ENCODE results near the gene VARS1. TPM values are rescaled to one million over a fixed set of nuclear protein-coding genes. Genes with fewer than 3 reads are reported as not detected.

VARS1 gene
- total and polyA plus RNA-seq, 2 donors (not counting 1 experiment from before 2014, with no cell fraction given) = 16.0 to 53.5 TPM

DNA sequence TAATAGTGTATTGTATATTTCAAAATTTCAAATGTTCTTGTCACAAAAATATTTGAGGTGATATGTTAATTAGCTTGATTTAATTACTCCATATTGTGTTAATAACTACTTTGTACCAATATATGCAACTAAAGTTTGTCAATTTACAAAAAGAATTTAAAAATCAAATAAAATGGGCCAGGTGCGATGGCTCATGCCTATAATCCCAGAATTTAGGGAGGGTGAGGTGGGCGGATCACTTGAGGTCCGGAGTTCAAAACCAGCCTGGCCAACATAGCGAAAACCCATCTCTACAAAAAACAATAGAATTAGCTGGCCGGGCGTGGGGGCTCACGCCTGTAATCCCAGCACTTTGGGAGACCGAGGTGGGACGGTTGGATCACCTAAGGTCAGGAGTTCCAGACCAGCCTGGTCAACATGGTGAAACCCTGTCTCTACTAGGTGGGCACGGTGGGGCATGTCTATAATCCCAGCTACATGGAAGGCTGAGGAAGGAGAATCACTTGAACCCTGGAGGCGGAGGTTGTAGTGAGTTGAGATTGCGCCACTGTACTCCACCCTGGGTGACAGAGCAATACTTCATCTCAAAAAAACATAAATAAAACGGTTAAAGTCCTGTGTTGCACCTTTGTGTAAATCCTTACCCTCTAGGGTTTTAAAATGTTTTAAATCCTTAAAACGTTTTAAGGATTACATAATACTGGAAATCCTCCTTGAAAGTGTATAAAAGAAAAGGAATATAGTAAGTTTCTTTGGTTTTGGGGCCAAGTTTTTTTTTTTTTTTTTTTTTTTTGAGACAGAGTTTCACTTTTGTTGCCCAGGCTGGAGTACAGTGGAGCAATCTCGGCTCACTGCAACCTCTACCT, 36.0 kb upstream of the VARS1 start:
- no peaks in the 10 kb centered on the region for H3K27me3 ChIP-seq (ENCODE audit: control insufficient read depth, insufficient read depth, low read length)
- peaks cover 44% of the 10 kb centered on the region for H3K79me2 ChIP-seq (ENCODE audit: control insufficient read depth, insufficient read depth, low read length)
- no peaks in the 10 kb centered on the region for H4K20me1 ChIP-seq (ENCODE audit: control insufficient read depth, extremely low read depth, insufficient read depth, low read length)
- no peak overlapping the region for H3K27ac ChIP-seq (ENCODE audit: insufficient read depth, low read length)
- H3K4me1 ChIP-seq (ENCODE audit: control insufficient read depth, extremely low read depth, insufficient read depth, low read length) = peaks cover 2% of the 10 kb centered on the region
- H3K9ac ChIP-seq (ENCODE audit: insufficient read depth, low read length) = no peak overlapping the region
- no peak for DNase-seq (ENCODE audit: low read depth in 2 of 2)
- H3K4me3 ChIP-seq (replicated peaks in 1 of 4; ENCODE audit: control extremely low read depth in 1 of 4, insufficient read depth in 1 of 4, low read depth in 3 of 4, low read length in 4 of 4) = peak overlapping the region; percentile 35 to 99 (median 87)
- no peaks in the 10 kb centered on the region for H3K36me3 ChIP-seq (ENCODE audit: control insufficient read depth, insufficient read depth, low read length)
- no peaks in the 10 kb centered on the region for H3K9me3 ChIP-seq (ENCODE audit: control insufficient read depth, insufficient read depth, low read depth, low read length)
- TF ChIP-seq, protein P1, sequence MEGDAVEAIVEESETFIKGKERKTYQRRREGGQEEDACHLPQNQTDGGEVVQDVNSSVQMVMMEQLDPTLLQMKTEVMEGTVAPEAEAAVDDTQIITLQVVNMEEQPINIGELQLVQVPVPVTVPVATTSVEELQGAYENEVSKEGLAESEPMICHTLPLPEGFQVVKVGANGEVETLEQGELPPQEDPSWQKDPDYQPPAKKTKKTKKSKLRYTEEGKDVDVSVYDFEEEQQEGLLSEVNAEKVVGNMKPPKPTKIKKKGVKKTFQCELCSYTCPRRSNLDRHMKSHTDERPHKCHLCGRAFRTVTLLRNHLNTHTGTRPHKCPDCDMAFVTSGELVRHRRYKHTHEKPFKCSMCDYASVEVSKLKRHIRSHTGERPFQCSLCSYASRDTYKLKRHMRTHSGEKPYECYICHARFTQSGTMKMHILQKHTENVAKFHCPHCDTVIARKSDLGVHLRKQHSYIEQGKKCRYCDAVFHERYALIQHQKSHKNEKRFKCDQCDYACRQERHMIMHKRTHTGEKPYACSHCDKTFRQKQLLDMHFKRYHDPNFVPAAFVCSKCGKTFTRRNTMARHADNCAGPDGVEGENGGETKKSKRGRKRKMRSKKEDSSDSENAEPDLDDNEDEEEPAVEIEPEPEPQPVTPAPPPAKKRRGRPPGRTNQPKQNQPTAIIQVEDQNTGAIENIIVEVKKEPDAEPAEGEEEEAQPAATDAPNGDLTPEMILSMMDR (conservative IDR thresholded peaks at IDR 0.05 in 1 of 2, IDR thresholded peaks at IDR 0.05 in 1 of 2; ENCODE audit: low read depth in 1 of 2, low read length in 2 of 2) = no peak
- no peak overlapping the region for H2AFZ ChIP-seq (ENCODE audit: low read length)
- H3K4me2 ChIP-seq (ENCODE audit: extremely low read depth, insufficient read depth, low read length) = peak overlapping the region; percentile 89

DNA sequence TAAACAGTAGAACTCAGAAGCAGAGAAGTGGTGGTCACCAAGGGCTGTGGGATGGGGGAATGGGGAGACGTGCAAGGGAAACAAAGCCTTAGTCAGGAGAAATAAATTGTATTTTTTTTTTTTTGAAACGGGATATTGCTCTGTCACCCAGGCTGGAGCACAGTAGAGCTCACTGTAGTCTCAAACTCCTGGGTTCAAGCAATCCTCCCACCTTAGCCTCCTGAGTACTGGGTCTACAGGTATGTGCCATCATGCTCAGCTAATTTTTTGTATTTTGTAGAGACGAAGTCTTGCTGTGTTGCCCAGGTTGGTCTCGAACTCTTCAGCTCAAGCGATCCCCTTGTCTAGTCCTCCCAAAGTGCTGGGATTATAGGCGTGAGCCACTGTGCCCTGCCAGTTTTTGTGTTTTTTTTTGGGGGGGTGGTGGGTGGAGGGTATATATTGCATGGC, 35.4 kb upstream of the VARS1 start:
- H3K36me3 ChIP-seq (ENCODE audit: control insufficient read depth, insufficient read depth, low read length) = no peaks in the 10 kb centered on the region
- no peak overlapping the region for H2AFZ ChIP-seq (ENCODE audit: low read length)
- peak overlapping the region; percentile 35 to 99 (median 87) for H3K4me3 ChIP-seq (replicated peaks in 1 of 4; ENCODE audit: control extremely low read depth in 1 of 4, insufficient read depth in 1 of 4, low read depth in 3 of 4, low read length in 4 of 4)
- no peaks in the 10 kb centered on the region for H4K20me1 ChIP-seq (ENCODE audit: control insufficient read depth, extremely low read depth, insufficient read depth, low read length)
- peaks cover 2% of the 10 kb centered on the region for H3K4me1 ChIP-seq (ENCODE audit: control insufficient read depth, extremely low read depth, insufficient read depth, low read length)
- peak overlapping the region; percentile 89 for H3K4me2 ChIP-seq (ENCODE audit: extremely low read depth, insufficient read depth, low read length)
- no peaks in the 10 kb centered on the region for H3K27me3 ChIP-seq (ENCODE audit: control insufficient read depth, insufficient read depth, low read length)
- H3K9ac ChIP-seq (ENCODE audit: insufficient read depth, low read length) = no peak overlapping the region
- no peaks in the 10 kb centered on the region for H3K9me3 ChIP-seq (ENCODE audit: control insufficient read depth, insufficient read depth, low read depth, low read length)
- H3K79me2 ChIP-seq (ENCODE audit: control insufficient read depth, insufficient read depth, low read length) = peaks cover 38% of the 10 kb centered on the region
- H3K27ac ChIP-seq (ENCODE audit: insufficient read depth, low read length) = peak overlapping the region; percentile 42
- TF ChIP-seq, protein P1 (conservative IDR thresholded peaks at IDR 0.05 in 1 of 2, IDR thresholded peaks at IDR 0.05 in 1 of 2; ENCODE audit: low read depth in 1 of 2, low read length in 2 of 2) = no peak
- TF ChIP-seq EZH2 (IDR thresholded peaks at IDR 0.05; ENCODE audit: low read length, missing control alignments) = no peak
- DNase-seq (ENCODE audit: low read depth in 2 of 2) = no peak

DNA sequence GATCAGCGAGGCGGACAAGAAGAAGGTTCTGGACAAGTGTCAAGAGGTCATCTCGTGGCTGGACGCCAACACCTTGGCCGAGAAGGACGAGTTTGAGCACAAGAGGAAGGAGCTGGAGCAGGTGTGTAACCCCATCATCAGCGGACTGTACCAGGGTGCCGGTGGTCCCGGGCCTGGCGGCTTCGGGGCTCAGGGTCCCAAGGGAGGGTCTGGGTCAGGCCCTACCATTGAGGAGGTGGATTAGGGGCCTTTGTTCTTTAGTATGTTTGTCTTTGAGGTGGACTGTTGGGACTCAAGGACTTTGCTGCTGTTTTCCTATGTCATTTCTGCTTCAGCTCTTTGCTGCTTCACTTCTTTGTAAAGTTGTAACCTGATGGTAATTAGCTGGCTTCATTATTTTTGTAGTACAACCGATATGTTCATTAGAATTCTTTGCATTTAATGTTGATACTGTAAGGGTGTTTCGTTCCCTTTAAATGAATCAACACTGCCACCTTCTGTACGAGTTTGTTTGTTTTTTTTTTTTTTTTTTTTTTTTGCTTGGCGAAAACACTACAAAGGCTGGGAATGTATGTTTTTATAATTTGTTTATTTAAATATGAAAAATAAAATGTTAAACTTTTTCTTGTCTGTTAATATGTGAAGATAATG, 34.2 kb upstream of the VARS1 start:
- H3K36me3 ChIP-seq (ENCODE audit: control insufficient read depth, insufficient read depth, low read length) = no peaks in the 10 kb centered on the region
- peak in 1 of 2 donors; percentile 71 for DNase-seq (ENCODE audit: low read depth in 2 of 2)
- peak overlapping the region; percentile 87 for H3K4me2 ChIP-seq (ENCODE audit: extremely low read depth, insufficient read depth, low read length)
- no peaks in the 10 kb centered on the region for H3K27me3 ChIP-seq (ENCODE audit: control insufficient read depth, insufficient read depth, low read length)
- no peaks in the 10 kb centered on the region for H4K20me1 ChIP-seq (ENCODE audit: control insufficient read depth, extremely low read depth, insufficient read depth, low read length)
- H3K9me3 ChIP-seq (ENCODE audit: control insufficient read depth, insufficient read depth, low read depth, low read length) = no peaks in the 10 kb centered on the region
- no peak overlapping the region for H2AFZ ChIP-seq (ENCODE audit: low read length)
- TF ChIP-seq, protein P1 (conservative IDR thresholded peaks at IDR 0.05 in 1 of 2, IDR thresholded peaks at IDR 0.05 in 1 of 2; ENCODE audit: low read depth in 1 of 2, low read length in 2 of 2) = peak in 1 of 2 donors; percentile 14
- TF ChIP-seq EZH2 (IDR thresholded peaks at IDR 0.05; ENCODE audit: low read length, missing control alignments) = no peak
- H3K79me2 ChIP-seq (ENCODE audit: control insufficient read depth, insufficient read depth, low read length) = peaks cover 26% of the 10 kb centered on the region
- H3K9ac ChIP-seq (ENCODE audit: insufficient read depth, low read length) = peak overlapping the region; percentile 27
- H3K4me1 ChIP-seq (ENCODE audit: control insufficient read depth, extremely low read depth, insufficient read depth, low read length) = peaks cover 2% of the 10 kb centered on the region
- H3K4me3 ChIP-seq (replicated peaks in 1 of 4; ENCODE audit: control extremely low read depth in 1 of 4, insufficient read depth in 1 of 4, low read depth in 3 of 4, low read length in 4 of 4) = peak overlapping the region; percentile 35 to 99 (median 87)
- H3K27ac ChIP-seq (ENCODE audit: insufficient read depth, low read length) = peak overlapping the region; percentile 10
